IPS-NIHi7 (cell line): ENCODE results near the gene FGF19.
"Not testable (repeated sequence)": the region's sequence is repeated elsewhere in the genome, so short reads cannot be mapped to it uniquely, and the experiment has no call there.

Experiments used
- DNase-seq: peaks from one replicate; pipeline ENCODE4 v3.0.0; 2012; ENCODE audit warnings: mixed read lengths; ENCODE audit errors: extremely low spot score

Gene FGF19

GRCh38 chr11:69696749-69697468, 6.9 kb downstream of the FGF19 start:
- DNase-seq: no peak

GRCh38 chr11:69695995-69696394, 7.8 kb downstream of the FGF19 start:
- not testable (repeated sequence) for DNase-seq

- no peak for DNase-seq
Observed at GRCh38 chr11:69695581-69695980, 8.2 kb downstream of the FGF19 start.

- DNase-seq: no peak
Observed at GRCh38 chr11:69694781-69695180, 9.0 kb downstream of the FGF19 start.

- no peak for DNase-seq
Observed at GRCh38 chr11:69692422-69692821, 11.4 kb downstream of the FGF19 start.

- no peak for DNase-seq
Observed at GRCh38 chr11:69691463-69691862, 12.4 kb downstream of the FGF19 start.

GRCh38 chr11:69689484-69690319, 14.1 kb downstream of the FGF19 start:
- no peak for DNase-seq

- DNase-seq: not testable (repeated sequence)
Observed at GRCh38 chr11:69687969-69688771, 15.7 kb downstream of the FGF19 start.

- no peak for DNase-seq
Observed at GRCh38 chr11:69686856-69687255, 17.0 kb downstream of the FGF19 start.

GRCh38 chr11:69686452-69686851, 17.4 kb downstream of the FGF19 start:
- DNase-seq: no peak

GRCh38 chr11:69685348-69685747, 18.5 kb downstream of the FGF19 start:
- no peak for DNase-seq

GRCh38 chr11:69684651-69685050, 19.2 kb downstream of the FGF19 start:
- no peak for DNase-seq

GRCh38 chr11:69683764-69684333, 20.0 kb downstream of the FGF19 start:
- no peak for DNase-seq

- DNase-seq: no peak
Observed at GRCh38 chr11:69682681-69683326, 21.0 kb downstream of the FGF19 start.

- DNase-seq: no peak
Observed at GRCh38 chr11:69682221-69682620, 21.6 kb downstream of the FGF19 start.

GRCh38 chr11:69680688-69681087, 23.1 kb downstream of the FGF19 start:
- no peak for DNase-seq

- DNase-seq: no peak
Observed at GRCh38 chr11:69677749-69678148, 26.1 kb downstream of the FGF19 start.

GRCh38 chr11:69674886-69675714, 28.7 kb downstream of the FGF19 start, which contains the start of gene LTO1:
LTO1 (minus strand) TSS chr11:69675353; CDS start chr11:69675239, 114 bp downstream.
- DNase-seq: peak; percentile 97

GRCh38 chr11:69674267-69674885, 29.4 kb downstream of the FGF19 start:
- no peak for DNase-seq
